Cerebellar nuclear complex (tissue), 1 donor: ENCODE measurements around the gene ANO2.
"Not testable (repeated sequence)": the region's sequence is repeated elsewhere in the genome, so short reads cannot be mapped to it uniquely, and the experiment has no call there.

Experiments used
- DNase-seq, 2 experiments: peaks; one replicate each; lab custom pipeline; 2025; lab: John Stamatoyannopoulos, UW

Gene ANO2

GRCh38 chr12:5818877-5819276 lies 126.2 kb downstream of the ANO2 start:
- DNase-seq = not testable (repeated sequence)

- no peak for DNase-seq
Observed at GRCh38 chr12:5817246-5817645, 127.8 kb downstream of the ANO2 start.

GRCh38 chr12:5809586-5809985 lies 135.5 kb downstream of the ANO2 start:
- DNase-seq = no peak

GRCh38 chr12:5808981-5809380 lies 136.1 kb downstream of the ANO2 start:
- no peak for DNase-seq

GRCh38 chr12:5807514-5808219 lies 137.4 kb downstream of the ANO2 start:
- DNase-seq = no peak

- no peak for DNase-seq
Observed at GRCh38 chr12:5807090-5807414, 138.0 kb downstream of the ANO2 start.

- DNase-seq = no peak
Observed at GRCh38 chr12:5806371-5807089, 138.5 kb downstream of the ANO2 start.

GRCh38 chr12:5803532-5803931 lies 141.5 kb downstream of the ANO2 start:
- DNase-seq = no peak

- DNase-seq = no peak
Observed at GRCh38 chr12:5798242-5799015, 146.6 kb downstream of the ANO2 start.

- no peak for DNase-seq
Observed at GRCh38 chr12:5797661-5798060, 147.4 kb downstream of the ANO2 start.

GRCh38 chr12:5796959-5797225 lies 148.2 kb downstream of the ANO2 start:
- DNase-seq = no peak

GRCh38 chr12:5796171-5796958 lies 148.7 kb downstream of the ANO2 start:
- no peak for DNase-seq

- no peak for DNase-seq
Observed at GRCh38 chr12:5794156-5794555, 150.9 kb downstream of the ANO2 start.

- DNase-seq = no peak
Observed at GRCh38 chr12:5792343-5792742, 152.7 kb downstream of the ANO2 start.

GRCh38 chr12:5789469-5789968 lies 155.5 kb downstream of the ANO2 start:
- DNase-seq = no peak

- DNase-seq = no peak
Observed at GRCh38 chr12:5787828-5788227, 157.2 kb downstream of the ANO2 start.

GRCh38 chr12:5785601-5786000 lies 159.5 kb downstream of the ANO2 start:
- DNase-seq = no peak

GRCh38 chr12:5784462-5785130 lies 160.5 kb downstream of the ANO2 start:
- DNase-seq = no peak

- DNase-seq = no peak
Observed at GRCh38 chr12:5783289-5783920, 161.7 kb downstream of the ANO2 start.

- DNase-seq = no peak
Observed at GRCh38 chr12:5780536-5780935, 164.5 kb downstream of the ANO2 start.

GRCh38 chr12:5779401-5779800 lies 165.7 kb downstream of the ANO2 start:
- no peak for DNase-seq
